CD1c-positive myeloid dendritic cell (primary cell): ENCODE data around the gene MIB2.
"Not testable (repeated sequence)": the region's sequence is repeated elsewhere in the genome, so short reads cannot be mapped to it uniquely, and the experiment has no call there.

Source experiments
- DNase-seq: peaks from one replicate; pipeline ENCODE4 v3.0.0-alpha.2; 2016; ENCODE audit errors: extremely low spot score

The MIB2 gene

DNA sequence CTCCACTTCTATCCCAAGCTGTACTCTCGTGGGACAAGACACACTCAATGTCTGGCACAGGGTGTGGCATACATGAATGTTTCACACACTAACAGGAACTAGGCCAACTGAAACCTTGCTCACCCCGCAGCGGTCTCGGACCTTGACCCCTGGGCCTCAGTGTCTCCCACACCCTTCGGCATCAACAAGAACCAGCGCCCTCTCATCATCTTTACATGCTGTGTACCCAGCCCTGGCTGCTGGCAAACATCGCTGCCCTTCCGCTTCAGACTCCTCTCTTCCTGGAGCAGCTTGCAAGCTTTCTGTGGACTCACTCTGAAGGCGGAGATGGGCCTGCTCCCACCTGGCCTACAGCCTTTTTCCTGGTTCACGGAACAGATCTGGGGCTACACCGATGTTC, 33.0 kb downstream of the MIB2 start:
- DNase-seq, result not testable (repeated sequence)

DNA sequence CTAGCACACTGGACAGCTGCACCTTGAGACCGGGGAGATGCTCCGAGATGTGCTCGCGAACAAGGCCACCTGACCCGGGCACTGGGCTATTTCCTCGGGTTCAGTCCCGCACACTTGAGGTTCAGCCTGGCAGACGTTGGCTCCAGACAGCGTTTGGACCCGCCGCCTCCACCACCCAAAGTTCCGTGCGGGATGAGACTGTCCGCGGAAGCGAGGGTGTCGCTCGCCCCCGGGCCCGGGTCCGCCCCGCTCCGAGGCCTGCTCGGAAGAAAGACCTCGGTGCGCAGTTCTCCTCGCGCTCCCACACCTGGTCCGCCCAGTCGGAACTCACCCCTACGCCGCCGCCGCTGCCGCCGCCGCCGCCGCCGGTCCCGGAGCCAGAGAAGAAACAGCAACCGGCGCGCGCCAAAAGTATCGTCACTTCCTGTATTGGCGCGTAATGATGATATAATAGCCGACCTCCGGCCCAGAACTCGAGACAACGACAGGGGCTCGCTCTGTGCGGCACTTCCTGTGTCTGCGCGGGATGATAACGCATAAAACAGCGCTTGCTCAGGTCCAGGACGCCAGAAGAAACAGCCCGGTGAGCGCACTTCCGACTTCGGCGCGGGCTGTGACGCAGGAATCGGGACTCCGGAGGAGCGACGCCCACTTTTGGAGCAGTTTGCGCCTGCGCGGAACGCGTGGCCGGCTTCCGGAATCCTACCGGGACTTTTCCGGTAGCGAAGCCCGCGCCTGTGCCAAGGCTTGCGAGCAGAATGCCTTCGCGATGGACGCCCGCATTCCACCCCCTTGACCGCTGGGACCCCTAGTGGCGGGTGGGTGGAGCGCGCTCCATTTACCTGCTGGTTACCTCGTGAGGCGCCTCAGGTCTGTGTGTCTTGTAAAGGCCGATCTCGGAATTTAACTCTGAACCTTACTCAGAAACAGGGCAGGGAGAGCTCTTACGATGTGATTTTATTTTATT, 43.6 kb downstream of the MIB2 start, which contains the start of gene CDK11B:
Gene CDK11B (minus strand): TSS at position 422 of the 967 bp plus-strand sequence. CDS start 1,519 bp downstream, outside the sequence.
- peak; percentile 99 for DNase-seq

DNA sequence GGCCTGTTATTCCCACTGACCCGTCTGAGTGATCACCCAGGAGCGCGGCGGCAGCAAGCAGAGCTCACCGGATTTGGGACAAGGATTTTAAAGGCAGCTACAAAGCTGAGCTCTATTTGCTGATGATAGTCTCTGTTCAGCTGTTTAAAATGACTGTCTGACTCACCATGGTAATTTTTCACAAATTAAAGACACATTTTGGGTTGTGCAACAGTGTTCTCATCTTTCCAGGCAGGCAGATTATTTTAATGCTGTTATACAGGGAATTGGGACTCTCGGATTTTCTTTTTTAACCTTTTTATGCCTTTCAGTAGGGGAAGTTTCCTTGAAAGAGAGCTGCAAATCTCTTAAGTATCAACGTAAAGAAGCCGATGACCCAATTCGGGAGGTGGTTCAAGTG, 47.1 kb downstream of the MIB2 start:
- DNase-seq, result not testable (repeated sequence)

DNA sequence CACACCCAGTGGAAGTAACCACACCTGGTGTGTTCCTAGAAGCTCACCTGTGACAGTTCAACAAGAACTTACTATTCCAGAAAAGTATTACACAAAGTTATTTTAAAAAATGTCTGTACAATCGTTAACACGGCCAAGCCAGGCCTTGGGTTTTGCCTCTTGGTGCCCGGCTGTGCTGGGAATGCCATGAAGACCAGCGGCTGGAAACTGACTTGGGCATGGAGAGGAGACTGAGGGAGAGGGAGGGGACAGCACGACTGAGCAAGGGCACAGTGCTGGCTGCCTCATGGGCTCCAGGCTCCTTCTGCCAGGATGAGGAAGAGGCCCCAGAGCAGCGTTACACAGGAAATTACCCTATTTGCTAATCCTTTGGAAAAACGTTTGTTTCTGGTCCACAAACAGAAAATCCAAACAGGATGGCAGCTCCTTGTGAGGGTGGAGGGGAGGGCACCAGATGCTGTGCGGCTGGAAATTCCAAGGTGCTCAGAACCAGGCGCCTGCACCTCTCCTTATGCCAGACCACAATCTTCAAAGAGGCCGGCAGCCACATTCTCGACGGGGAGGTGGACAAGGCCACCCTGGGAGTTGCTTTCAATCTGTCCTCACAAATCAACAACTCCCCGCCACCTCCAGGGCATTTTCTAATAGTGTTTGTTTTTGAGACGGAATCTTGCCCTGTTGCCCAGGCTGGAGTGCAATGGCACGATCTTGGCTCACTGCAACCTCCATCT, 47.7 kb downstream of the MIB2 start:
- not testable (repeated sequence) for DNase-seq

DNA sequence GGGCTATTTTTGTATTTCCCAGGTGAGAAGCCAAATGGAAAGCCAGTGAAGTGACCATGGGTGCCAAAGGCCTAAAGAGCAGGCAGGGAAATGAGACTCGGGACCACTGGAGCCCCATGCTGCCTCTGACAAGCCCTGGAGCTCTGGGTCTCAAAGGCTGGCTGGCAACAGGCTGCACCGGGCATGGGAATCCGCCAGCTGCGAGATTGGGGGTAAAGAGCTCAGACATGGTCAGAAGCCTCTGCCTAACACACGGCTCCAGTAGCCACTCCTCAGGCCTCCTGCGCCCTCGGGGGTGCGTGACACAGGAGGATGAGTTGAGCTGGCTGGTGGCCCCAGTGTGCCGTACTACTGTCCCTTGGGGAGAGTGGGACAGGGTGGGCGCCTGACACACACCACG, 49.0 kb downstream of the MIB2 start:
- not testable (repeated sequence) for DNase-seq

DNA sequence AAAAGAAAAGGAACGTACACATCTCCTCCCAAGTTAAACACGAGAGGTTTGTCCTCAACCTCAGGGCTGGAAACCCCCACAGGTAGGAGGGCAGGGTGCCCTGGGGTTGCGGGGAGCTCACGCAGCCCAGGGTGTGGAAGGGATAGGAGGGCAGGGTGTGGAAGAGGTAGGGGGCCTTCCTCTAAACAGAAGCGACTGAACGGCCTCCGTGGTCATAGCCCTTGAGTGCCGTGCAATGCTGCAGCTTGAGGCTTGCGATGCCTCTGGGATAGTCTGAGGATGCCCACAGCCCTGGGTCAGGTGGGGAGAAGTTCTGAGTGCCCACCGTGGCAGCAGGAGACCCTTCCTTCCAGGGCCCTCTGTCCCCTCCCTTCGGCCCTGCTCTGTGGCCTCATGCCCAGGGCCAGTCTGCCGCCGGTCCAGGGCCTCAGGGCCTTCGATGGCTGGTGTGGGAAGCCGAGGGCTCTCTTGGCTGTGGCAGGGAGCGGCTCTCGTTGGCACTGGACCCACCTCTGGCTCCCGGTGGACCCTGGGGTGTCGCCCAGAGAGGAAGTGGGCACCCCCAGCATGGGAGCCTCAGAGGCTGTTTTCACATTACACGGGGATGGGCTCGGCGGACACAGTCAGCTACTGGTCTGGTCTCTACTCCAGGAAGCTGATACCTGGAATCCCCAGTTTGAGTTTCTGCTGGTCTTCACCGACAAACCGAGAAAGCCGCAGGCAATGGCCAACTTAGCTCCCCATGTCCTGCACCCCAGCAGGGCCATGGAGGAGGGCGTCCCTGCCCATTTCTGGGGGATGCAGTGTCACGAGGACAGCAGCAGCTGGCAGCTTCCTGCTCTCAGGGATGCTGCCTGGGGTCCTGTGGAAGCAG, 49.9 kb downstream of the MIB2 start:
- no peak for DNase-seq

DNA sequence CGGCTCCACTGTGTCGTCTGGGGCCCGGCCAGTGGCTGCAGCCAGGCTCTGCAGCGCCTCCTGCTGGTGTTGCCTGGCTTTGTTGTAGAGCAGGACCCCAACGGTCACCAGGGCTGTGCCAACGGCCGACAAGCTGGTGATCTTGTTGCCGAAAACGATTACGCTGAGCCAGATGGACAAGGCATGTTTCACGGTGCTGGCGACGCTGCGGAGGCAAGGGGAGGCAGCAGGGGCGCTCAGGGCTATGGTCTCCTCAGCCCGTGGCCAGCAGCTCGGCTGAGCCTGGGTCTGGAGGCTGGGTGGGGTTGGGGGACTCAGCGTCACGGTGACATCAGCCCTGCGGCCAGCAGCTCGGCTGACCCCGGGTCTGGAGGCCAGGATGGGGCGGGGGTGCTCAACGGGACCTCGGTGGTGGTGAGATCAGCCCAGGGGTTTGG, 50.5 kb downstream of the MIB2 start:
- DNase-seq, result peak; percentile 22

DNA sequence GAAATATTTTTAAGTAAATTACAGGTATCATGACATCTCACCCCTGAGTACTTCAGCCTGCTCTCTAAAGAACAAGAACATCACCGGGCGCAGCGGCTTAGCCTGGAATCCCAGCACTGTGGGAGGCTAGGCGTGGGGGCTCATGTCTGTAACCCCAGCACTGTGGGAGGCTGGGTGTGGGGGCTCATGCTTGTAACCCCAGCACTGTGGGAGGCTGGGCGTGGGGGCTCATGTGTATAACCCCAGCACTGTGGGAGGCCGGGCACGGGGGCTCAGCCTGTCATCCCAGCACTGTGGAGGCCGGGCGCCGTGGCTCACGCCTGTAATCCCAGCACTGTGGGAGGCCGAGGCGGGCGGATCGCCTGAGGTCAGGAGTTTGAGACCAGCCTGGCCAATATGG, 51.2 kb downstream of the MIB2 start:
- DNase-seq, result no peak

DNA sequence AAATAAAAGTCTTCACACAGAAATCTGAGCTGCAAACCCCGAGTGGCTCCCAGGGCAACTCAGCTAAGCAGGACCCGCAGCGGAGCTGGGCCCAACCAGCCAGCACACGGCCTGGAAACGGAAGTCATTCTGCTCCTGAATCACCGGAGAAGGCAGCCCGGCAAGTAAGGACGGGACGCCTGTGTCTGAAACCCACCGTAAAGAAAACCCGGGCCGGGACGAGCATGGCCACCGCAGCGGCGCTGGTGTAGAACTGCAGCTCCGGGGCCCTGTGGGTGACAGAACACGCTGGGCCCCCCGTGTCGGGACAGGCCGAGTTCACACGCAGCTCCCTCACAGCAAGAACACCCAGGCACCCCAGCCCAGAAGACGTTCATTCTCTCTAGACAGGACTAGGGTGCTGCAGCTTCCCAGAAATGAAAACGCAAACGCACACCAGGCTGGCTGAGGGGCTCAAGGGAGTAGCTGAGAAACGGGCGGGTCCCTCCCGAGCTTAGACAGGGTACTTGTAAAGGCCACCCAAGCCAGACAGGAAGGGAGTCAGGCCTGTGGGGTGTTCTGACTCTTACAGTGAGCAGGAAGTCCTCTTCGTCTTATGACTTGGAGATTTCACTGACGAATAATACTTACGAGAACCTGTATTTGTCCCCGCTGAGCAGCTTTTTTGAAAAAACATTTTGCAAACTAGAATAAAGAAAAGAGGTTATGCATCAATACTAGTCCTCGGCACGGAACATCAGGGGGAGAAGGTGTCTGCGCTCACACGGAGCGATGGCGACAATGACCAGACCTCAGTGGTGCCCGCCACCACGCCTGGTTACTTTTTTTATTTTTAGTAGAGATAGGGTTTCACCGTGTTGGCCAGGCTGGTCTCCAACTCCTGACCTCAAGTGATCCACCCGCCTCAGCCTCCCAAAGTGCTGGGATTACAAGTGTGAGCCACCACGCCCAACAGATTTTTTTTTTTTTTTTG, 54.5 kb downstream of the MIB2 start:
- no peak for DNase-seq

DNA sequence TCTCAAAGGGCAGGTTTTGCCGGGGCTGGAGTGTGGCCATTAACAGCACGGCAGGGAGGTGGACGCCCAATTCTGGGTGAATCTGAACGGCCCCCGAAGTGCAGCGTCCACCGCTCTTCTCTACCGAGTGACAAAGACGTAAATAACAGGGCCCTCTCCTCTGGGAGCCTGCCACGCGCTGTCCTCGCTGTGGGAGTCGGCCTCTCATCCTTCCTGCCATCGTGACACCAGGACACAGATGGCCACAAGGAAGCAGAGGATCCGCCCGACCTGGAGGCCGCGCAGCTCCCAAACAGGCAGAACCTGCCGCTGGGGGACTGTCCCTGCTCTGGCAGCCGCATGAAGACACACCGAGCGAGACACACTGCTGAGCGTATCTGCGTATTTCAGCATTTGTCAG, 55.6 kb downstream of the MIB2 start:
- DNase-seq, result no peak

DNA sequence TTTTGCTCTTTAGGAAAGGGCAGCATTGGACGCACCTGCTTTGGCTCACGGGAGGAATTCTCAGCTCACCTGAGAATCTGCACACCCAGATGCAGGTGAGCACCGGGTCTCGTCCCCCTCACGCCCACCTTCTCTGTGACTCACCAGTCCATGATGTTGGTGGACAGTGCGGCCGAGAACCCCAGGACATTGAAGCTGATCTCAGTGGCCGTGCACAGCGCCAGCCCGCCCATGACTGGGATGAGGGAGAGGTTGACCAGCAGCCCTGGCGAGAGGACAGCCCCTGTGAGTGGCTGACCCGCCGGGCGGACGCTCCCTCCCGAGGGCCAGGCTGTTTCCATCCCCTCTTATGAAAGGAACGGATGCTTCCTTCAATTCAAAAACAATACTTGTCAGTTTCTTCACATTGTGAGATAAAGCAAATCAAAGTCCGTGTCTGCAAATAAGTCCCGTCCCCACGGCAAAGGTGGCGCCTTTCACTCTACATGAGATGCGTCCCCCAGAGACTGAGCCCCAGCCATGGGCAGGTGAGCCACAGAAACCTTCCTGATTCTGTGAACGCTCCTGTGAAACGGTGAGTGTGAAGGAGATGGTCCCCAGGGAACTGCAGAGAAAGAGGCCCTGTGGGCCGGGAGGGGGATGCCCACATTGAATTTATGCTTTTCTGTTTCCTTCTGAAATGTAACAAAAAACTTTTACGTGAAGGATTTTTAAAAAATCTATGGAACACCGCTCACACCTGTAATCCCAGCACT, 56.2 kb downstream of the MIB2 start:
- no peak for DNase-seq

DNA sequence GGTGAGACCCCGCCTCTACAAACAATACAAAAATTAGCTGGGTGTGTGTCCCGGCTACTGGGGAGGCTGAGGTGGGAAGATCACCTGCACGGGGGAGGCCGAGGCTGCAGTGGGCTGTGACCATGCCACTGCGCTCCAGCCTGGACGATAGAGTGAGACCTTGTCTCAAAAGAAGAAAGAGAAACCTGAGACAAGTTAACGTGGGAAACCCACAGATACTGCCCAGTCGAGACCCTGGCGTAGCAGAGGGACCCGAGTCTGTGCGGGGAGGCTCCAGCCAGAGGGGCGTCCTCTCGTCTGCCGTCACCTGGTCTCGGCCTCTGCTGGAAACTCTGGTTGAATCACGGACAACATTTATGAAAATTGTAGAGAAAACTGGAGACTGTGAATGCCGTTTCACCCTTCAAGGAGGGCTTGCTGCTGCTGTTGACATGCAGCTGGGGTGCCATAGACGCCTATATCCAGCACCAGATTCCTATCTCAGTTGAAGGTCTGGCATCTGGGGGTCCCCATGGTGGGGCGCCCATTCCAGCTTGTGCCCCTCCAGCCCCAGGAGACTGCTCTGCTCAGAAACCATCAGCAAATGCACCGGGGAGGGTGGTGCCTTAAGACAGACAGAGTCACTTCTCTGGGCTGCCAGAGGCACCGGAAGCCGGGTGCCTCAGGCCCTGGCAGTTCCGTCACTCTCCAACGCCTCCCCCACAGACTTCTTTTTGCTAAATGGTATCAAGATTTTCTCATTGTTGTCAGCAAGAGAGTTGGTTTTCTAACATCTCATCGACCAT, 57.1 kb downstream of the MIB2 start:
- no peak for DNase-seq

DNA sequence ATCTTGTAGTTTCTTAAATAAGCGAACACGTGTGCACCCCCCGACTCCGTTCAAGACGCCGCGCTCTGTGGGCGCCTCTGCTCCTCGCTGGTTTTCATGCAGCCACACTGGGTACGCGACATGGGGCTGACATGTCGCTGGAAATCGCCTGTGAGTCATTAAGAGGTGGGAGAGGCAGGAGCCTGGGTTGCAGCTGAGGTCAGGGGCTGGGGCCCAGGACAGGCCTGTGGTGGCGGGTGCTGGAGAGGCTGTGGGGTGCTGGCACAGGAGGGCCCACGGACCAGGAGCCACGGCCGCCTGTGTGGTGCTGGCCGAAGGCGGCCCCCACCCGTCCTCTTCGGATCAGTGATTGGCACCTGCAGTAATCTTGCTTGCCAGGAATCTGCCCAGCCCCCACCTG, 59.5 kb downstream of the MIB2 start:
- DNase-seq, result not testable (repeated sequence)

DNA sequence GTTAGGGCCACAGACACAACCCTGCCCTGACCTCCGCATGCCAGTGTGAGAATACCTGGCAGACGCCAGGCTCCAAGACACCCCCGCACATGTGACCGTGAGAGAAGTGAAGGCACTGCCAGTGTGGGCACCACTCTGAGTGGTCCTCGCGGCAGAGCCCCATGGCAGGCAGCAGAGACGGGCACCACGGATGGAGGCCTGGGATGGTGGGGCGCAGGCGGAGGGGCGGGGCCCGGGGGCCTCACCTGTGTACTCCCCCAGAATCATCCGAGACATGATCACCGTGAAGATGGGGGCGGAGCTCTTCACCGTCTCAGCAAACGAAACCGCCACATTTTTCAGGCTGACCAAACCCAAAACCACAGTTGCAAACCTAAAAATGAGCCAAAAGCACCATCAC, 59.9 kb downstream of the MIB2 start:
- not testable (repeated sequence) for DNase-seq

DNA sequence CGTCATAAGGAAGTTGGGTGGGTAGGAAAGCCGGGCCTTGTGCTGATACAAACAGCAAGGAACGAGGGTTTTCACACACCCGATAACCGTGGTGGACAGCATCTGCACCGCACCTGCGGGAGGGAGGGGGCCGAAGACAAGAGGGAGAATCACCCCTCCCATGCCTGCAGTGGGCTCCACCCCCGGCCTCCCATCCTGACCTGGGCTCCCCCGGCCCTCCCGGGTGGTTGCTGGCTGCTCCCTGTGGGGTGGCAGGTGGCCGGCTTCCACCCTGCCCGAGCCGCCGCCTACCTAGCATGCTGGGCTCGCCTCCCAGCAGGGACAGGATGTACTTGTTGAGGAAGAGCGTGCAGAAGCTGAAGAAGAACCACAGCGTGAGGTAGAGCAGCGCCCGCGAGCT, 60.8 kb downstream of the MIB2 start:
- not testable (repeated sequence) for DNase-seq

DNA sequence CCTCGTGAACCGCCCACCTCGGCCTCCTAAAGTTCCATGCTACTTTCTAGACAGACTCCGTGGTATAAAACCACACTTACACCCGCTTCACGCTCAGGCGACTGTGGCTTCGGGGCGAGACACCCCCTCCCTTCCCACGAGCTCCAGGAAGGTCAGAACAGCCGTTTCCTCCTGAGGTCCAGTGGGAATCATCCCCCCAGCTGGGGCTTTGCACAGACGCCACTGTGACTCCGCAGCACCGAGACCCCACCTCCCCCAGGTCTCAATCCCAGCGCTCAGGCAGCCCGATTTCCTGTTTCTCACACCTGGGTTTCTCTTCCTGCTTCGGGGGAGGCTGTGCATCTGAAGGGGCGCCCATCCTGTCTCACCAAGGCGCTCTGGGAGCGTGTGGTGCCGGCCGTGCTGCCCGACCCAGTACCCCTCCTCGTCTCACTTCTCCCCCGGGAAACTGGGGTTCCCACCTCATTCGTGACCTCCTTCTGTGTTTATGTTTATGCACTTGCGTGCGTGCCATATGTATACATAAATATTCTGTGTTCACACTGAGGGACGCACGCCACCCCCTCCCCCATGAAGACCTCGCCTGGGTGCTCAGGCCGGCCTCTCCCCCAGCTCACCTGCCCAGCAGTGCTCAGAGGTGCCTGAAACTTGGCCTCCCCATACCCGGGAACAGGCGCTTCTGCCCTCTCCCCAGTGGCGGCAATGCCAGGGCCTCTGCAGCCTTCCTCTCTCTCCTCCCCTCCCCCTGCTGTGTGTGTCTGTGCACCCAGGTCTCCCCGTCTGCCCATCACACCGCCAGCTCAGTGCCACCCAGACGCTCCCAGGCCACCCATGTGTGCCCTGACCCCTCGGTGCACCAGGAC, 62.6 kb downstream of the MIB2 start:
- no peak for DNase-seq

DNA sequence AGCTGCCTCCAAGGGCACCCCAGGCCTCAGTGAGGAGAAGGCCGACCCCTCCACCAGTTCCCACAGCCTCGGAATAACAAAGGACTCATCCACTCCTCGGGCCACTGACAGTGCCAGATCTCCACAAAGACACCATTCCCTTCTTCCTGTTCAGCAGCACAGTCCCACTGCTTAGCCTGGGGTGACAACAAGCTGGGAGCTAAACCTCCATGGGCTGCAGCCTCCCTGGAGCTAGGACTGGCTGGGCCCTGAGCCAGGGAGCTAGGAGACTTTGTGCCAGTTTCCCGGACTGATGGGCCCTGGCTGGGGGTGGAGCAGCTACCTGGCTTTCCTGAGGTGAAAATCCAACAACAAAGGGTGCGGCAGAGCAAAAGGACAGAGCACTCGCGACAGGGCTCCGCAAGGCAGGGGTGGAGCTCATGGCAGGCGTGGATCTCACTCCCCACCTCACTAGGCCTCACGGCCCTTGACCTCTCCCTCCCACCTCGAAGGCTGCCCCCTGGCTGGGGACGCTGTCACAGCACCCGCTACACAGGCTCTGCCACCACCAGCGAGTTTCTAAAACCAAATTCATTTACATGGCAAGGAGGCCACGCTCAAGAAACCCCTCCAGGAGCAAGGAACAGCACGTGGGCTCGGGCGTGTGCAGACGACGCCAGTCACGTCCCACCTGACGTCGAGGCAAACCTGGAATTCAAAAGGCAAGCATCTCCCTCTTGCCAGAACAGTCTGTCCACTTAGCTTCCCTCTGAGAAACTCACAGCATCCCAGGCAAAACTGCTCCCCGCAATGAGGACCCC, 63.5 kb downstream of the MIB2 start:
- DNase-seq, result no peak
